Ishikawa (cell line): ENCODE data around the gene HIF1AN.

Experiments
- CEBPB ChIP-seq: IDR thresholded peaks from 2 replicates; pipeline ENCODE4 v1.6.1; 2012
- CREB1 ChIP-seq: IDR thresholded peaks from 2 replicates; pipeline ENCODE4 v1.6.1; 2012; ENCODE audit warnings: low read depth
- EGR1 ChIP-seq: IDR thresholded peaks from 2 replicates; pipeline ENCODE4 v1.6.1; 2012
- EP300 ChIP-seq: IDR thresholded peaks from 2 replicates; pipeline ENCODE4 v1.6.1; 2012; ENCODE audit warnings: borderline replicate concordance
- FOXM1 ChIP-seq: IDR thresholded peaks from 2 replicates; pipeline ENCODE4 v1.6.1; 2012; ENCODE audit warnings: low read depth, borderline replicate concordance
- NFIC ChIP-seq: IDR thresholded peaks from 2 replicates; pipeline ENCODE4 v1.6.1; 2012
- RAD21 ChIP-seq: IDR thresholded peaks from 2 replicates; pipeline ENCODE4 v1.6.1; 2012; ENCODE audit warnings: low read depth
- TAF1 ChIP-seq: IDR thresholded peaks from 2 replicates; pipeline ENCODE4 v1.6.1; 2012; ENCODE audit warnings: low read depth, mild to moderate bottlenecking
- TCF12 ChIP-seq: IDR thresholded peaks from 2 replicates; pipeline ENCODE4 v1.6.1; 2012; ENCODE audit warnings: low read depth
- TEAD4 ChIP-seq: IDR thresholded peaks from 2 replicates; pipeline ENCODE4 v1.6.1; 2012
- YY1 ChIP-seq: IDR thresholded peaks from 2 replicates; pipeline ENCODE4 v1.6.1; 2012; ENCODE audit warnings: low read depth
- ZBTB7A ChIP-seq: IDR thresholded peaks from 2 replicates; pipeline ENCODE4 v1.6.1; 2012; ENCODE audit warnings: low read depth
- TF ChIP-seq, protein P1 (sequence below): IDR thresholded peaks from 2 replicates; pipeline ENCODE4 v1.6.1; 2012
- TF ChIP-seq, protein P2 (sequence below): IDR thresholded peaks from 2 replicates; pipeline ENCODE4 v1.6.1; 2012; ENCODE audit warnings: low read depth, mild to moderate bottlenecking
- TF ChIP-seq, protein P3 (sequence below): IDR thresholded peaks from 2 replicates; pipeline ENCODE4 v1.6.1; 2012

The HIF1AN gene

GRCh38 chr10:100571084-100571856 lies 35.5 kb downstream of the HIF1AN start:
- TF ChIP-seq NFIC (no peak), YY1 (no peak), CEBPB (no peak), RAD21 (no peak), EP300 (no peak), CREB1 (no peak), TAF1 (no peak), ZBTB7A (no peak), TEAD4 (no peak), TCF12 (no peak), EGR1 (no peak), FOXM1 (no peak)
- TF ChIP-seq, protein P1, sequence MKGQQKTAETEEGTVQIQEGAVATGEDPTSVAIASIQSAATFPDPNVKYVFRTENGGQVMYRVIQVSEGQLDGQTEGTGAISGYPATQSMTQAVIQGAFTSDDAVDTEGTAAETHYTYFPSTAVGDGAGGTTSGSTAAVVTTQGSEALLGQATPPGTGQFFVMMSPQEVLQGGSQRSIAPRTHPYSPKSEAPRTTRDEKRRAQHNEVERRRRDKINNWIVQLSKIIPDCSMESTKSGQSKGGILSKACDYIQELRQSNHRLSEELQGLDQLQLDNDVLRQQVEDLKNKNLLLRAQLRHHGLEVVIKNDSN, result no peak
- TF ChIP-seq, protein P2, sequence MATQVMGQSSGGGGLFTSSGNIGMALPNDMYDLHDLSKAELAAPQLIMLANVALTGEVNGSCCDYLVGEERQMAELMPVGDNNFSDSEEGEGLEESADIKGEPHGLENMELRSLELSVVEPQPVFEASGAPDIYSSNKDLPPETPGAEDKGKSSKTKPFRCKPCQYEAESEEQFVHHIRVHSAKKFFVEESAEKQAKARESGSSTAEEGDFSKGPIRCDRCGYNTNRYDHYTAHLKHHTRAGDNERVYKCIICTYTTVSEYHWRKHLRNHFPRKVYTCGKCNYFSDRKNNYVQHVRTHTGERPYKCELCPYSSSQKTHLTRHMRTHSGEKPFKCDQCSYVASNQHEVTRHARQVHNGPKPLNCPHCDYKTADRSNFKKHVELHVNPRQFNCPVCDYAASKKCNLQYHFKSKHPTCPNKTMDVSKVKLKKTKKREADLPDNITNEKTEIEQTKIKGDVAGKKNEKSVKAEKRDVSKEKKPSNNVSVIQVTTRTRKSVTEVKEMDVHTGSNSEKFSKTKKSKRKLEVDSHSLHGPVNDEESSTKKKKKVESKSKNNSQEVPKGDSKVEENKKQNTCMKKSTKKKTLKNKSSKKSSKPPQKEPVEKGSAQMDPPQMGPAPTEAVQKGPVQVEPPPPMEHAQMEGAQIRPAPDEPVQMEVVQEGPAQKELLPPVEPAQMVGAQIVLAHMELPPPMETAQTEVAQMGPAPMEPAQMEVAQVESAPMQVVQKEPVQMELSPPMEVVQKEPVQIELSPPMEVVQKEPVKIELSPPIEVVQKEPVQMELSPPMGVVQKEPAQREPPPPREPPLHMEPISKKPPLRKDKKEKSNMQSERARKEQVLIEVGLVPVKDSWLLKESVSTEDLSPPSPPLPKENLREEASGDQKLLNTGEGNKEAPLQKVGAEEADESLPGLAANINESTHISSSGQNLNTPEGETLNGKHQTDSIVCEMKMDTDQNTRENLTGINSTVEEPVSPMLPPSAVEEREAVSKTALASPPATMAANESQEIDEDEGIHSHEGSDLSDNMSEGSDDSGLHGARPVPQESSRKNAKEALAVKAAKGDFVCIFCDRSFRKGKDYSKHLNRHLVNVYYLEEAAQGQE, result no peak
- TF ChIP-seq, protein P3, sequence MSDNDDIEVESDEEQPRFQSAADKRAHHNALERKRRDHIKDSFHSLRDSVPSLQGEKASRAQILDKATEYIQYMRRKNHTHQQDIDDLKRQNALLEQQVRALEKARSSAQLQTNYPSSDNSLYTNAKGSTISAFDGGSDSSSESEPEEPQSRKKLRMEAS, result no peak

DNA sequence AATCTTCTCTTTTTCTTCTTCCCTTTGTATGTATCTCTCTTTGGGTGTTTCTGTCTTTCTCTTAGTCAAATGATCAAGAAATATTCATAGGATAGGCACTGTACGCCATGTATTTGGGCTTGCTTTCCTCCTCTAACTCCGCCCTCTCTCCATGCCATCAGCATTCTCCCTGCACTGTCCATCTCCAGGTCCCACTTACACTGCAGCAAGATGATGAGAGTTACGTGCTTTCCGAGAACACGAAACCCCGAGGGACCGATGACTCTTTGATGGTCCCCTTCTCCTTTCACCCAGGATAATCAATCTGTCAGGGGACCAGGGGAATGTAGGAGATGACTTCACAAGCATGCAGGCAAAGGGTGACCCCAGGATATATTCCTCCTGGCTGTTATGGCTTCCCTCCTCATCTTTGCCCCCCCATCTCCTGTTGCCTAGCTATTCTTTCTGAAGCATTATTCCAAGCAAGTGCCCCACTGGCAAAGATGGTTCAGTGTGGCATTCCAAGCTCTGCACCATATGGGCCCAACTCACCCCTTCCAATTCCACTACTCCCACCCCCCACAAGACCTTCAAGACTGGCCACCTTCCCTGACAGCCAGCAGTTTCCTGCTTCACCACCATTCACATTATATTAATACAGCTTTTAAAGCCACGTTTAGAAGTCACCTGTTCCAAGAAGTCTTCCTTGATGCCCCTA lies 40.0 kb downstream of the HIF1AN start:
- TF ChIP-seq TCF12 (no peak), FOXM1 (no peak), EP300 (no peak), ZBTB7A (no peak), EGR1 (no peak), NFIC (no peak), TEAD4 (no peak), RAD21 (no peak), YY1 (no peak), CEBPB (no peak)
- TF ChIP-seq, protein P2, result no peak
- TF ChIP-seq, protein P1, result no peak
- TF ChIP-seq, protein P3, result no peak

GRCh38 chr10:100576282-100576635 lies 40.5 kb downstream of the HIF1AN start:
- TF ChIP-seq, protein P2, result no peak
- TF ChIP-seq TAF1, result no peak
- no peak for TF ChIP-seq TEAD4
- no peak for TF ChIP-seq YY1
- no peak for TF ChIP-seq EGR1
- TF ChIP-seq TCF12, result no peak
- no peak for TF ChIP-seq NFIC
- no peak for TF ChIP-seq FOXM1
- TF ChIP-seq, protein P3, result no peak
- no peak for TF ChIP-seq ZBTB7A
- TF ChIP-seq CEBPB, result no peak
- TF ChIP-seq EP300, result no peak
- TF ChIP-seq, protein P1, result no peak
- TF ChIP-seq RAD21, result no peak
- no peak for TF ChIP-seq CREB1
